Ascending aorta (tissue), 2 donors: ENCODE data around the gene CNKSR3. TPM values are rescaled to one million over a fixed set of nuclear protein-coding genes. Genes with fewer than 3 reads are reported as not detected.

Experiments used
- DNase-seq, 2 donors: peaks; one replicate each; pipeline ENCODE4 v3.0.0-alpha.2; 2019; ENCODE audit warnings: low spot score in 2 of 2
- H3K27ac ChIP-seq, 2 donors: fragments of 200-600 bp; sonication (generic); one replicate each; pipeline ENCODE4 v1.5.1; 2016 to 2017; ENCODE audit warnings: mild to moderate bottlenecking in 1 of 2
- H3K27me3 ChIP-seq: fragments of 200-600 bp; sonication (generic); one replicate; pipeline ENCODE4 v1.5.1; 2017
- H3K36me3 ChIP-seq, 2 donors: fragments of 200-600 bp; sonication (generic); one replicate each; pipeline ENCODE4 v1.5.1; 2016
- H3K4me1 ChIP-seq, 2 donors: fragments of 200-600 bp; sonication (generic); one replicate each; pipeline ENCODE4 v1.5.1; 2016 to 2017; ENCODE audit warnings: mild to moderate bottlenecking in 1 of 2
- H3K4me3 ChIP-seq, 2 donors: fragments of 200-600 bp; sonication (generic); one replicate each; pipeline ENCODE4 v1.5.1; 2016 to 2017; ENCODE audit warnings: mild to moderate bottlenecking in 1 of 2
- H3K9me3 ChIP-seq, 2 donors: fragments of 200-600 bp; sonication (generic); one replicate each; pipeline ENCODE4 v1.5.1; 2016
- CTCF ChIP-seq, 3 experiments: fragments of 200-600 bp in 2 of 3; fragments of 450-650 bp in 1 of 3; sonication (generic) in 2 of 3; IDR thresholded peaks; one replicate each; pipeline ENCODE4 v1.5.1; 2016 to 2019; ENCODE audit warnings: antibody characterized with exemption in 3 of 3, mild to moderate bottlenecking in 1 of 3, moderate library complexity in 1 of 3
- intact Hi-C: fragments of 100-400 bp; cut with DNase I; formaldehyde crosslinking; loops from one replicate; pipeline ENCODE4 v1.15.1; 2023
- total RNA-seq: library from RNA; depleted of rRNA; stranded (reverse); fragments of >200 nt; gene quantifications from one replicate; pipeline ENCODE4 v1.1.0, GENCODE V29; 2016

Gene CNKSR3
- total RNA-seq, 1 donor from 2014 or later: 9.7 TPM

- Histone ChIP-seq H3K9me3 (no peaks in the 10 kb centered on the region), H3K36me3 (no peaks in the 10 kb centered on the region), H3K27ac (peak overlapping the region; percentile 60 to 71), H3K4me1 (peaks cover 12 to 68% of the 10 kb centered on the region in 2 donors), H3K4me3 (no peak overlapping the region), H3K27me3 (no peaks in the 10 kb centered on the region)
- no peak for DNase-seq
- TF ChIP-seq CTCF (IDR thresholded peaks at IDR 0.05): no peak
- intact Hi-C loops: loop anchor here (5.0 kb wide), 2 partner anchors 40 to 75 kb away; no protein-coding TSS in a partner anchor
Measured at GRCh38 chr6:154487367-154488247, 22.9 kb downstream of the CNKSR3 start.

GRCh38 chr6:154485815-154486214, 24.7 kb downstream of the CNKSR3 start:
- DNase-seq: no peak
- intact Hi-C loops: loop anchor here (5.0 kb wide), 2 partner anchors 39 to 74 kb away; no protein-coding TSS in a partner anchor
- Histone ChIP-seq H3K27ac (peak overlapping the region; percentile 10 to 65), H3K4me3 (no peak overlapping the region), H3K36me3 (no peaks in the 10 kb centered on the region), H3K4me1 (peaks cover 12 to 61% of the 10 kb centered on the region in 2 donors), H3K27me3 (no peaks in the 10 kb centered on the region), H3K9me3 (no peaks in the 10 kb centered on the region)
- TF ChIP-seq CTCF (IDR thresholded peaks at IDR 0.05): no peak

- Histone ChIP-seq H3K27ac (peak overlapping the region; percentile 10 to 65), H3K9me3 (no peaks in the 10 kb centered on the region), H3K4me1 (peaks cover 12 to 69% of the 10 kb centered on the region in 2 donors), H3K4me3 (no peak overlapping the region), H3K27me3 (no peaks in the 10 kb centered on the region), H3K36me3 (no peaks in the 10 kb centered on the region)
- no peak for DNase-seq
- TF ChIP-seq CTCF (IDR thresholded peaks at IDR 0.05): no peak
- intact Hi-C loops: loop anchor here (5.0 kb wide), 2 partner anchors 38 to 73 kb away; no protein-coding TSS in a partner anchor
Measured at GRCh38 chr6:154484942-154485341, 25.5 kb downstream of the CNKSR3 start.

- H3K4me1 ChIP-seq: peaks cover 0 to 71% of the 10 kb centered on the region in 2 donors
- H3K27ac ChIP-seq: peak overlapping the region; percentile 55 to 63
Measured at GRCh38 chr6:154482858-154483257, 27.6 kb downstream of the CNKSR3 start.

GRCh38 chr6:154481521-154482013, 28.9 kb downstream of the CNKSR3 start:
- DNase-seq: no peak
- Histone ChIP-seq H3K27me3 (no peaks in the 10 kb centered on the region), H3K27ac (peak overlapping the region; percentile 1 to 57), H3K4me1 (peaks cover 0 to 65% of the 10 kb centered on the region in 2 donors), H3K36me3 (no peaks in the 10 kb centered on the region), H3K9me3 (no peaks in the 10 kb centered on the region), H3K4me3 (no peak overlapping the region)
- intact Hi-C loops: no loop called here
- no peak for TF ChIP-seq CTCF (IDR thresholded peaks at IDR 0.05)

More at GRCh38 chr6:154482858-154483257, 27.6 kb downstream of the CNKSR3 start:
- Histone ChIP-seq H3K27me3 (no peaks in the 10 kb centered on the region), H3K4me3 (no peak overlapping the region), H3K36me3 (no peaks in the 10 kb centered on the region), H3K9me3 (no peaks in the 10 kb centered on the region)
- no peak for DNase-seq
- TF ChIP-seq CTCF (IDR thresholded peaks at IDR 0.05): no peak
- intact Hi-C loops: no loop called here
